IMR-90 (cell line): ENCODE data around the gene STX17.

Experiments used
- BHLHE40 ChIP-seq: fragments of 150-350 bp; IDR thresholded peaks from 2 replicates; pipeline ENCODE4 v1.6.1; 2016; ENCODE audit warnings: mild to moderate bottlenecking, low read depth, low read length
- MXI1 ChIP-seq: IDR thresholded peaks from 2 replicates; pipeline ENCODE4 v1.6.1; 2012; ENCODE audit warnings: low read depth, mild to moderate bottlenecking, low read length, moderate library complexity, borderline replicate concordance
- POLR2A ChIP-seq: IDR thresholded peaks from 2 replicates; pipeline ENCODE4 v1.6.1; 2012; ENCODE audit warnings: mild to moderate bottlenecking, low read depth, low read length
- RAD21 ChIP-seq: IDR thresholded peaks from 2 replicates; pipeline ENCODE4 v1.6.1; 2012; ENCODE audit warnings: low read length, improper control_type of control experiment
- RCOR1 ChIP-seq: IDR thresholded peaks from 2 replicates; pipeline ENCODE4 v1.6.1; 2012; ENCODE audit warnings: mild to moderate bottlenecking, low read length, improper control_type of control experiment; ENCODE audit not compliant: insufficient replicate concordance
- RFX5 ChIP-seq: IDR thresholded peaks from 2 replicates; pipeline ENCODE4 v1.8.0; 2012; ENCODE audit warnings: low read depth, mild to moderate bottlenecking, low read length, moderate library complexity
- TF ChIP-seq, protein P1 (sequence below): conservative IDR thresholded peaks from 2 replicates; pipeline ENCODE4 v1.5.1; 2012; ENCODE audit warnings: mild to moderate bottlenecking, low read depth, low read length, improper control_type of control experiment

DNA sequence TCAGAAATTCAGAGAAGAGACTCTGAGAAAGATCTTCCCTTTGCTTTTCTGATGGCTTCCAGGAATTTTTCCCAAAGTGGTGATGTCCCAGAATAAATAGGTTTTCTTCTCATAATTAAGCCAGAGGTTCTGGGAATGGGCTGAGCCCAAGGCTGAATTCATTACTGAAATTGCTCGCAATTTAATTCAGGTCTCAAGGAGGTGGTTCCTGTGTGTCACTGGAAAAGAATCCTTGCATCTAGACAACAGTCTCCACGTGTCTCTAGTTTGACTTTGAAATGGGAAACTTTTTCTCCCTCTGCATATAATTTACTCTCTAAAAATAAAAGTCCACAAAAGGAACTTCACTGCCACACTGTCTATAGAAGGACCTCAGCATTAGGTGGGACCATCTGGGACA, 27.8 kb upstream of the STX17 start:
- TF ChIP-seq MXI1 (no peak), POLR2A (no peak), RCOR1 (no peak), RFX5 (no peak), RAD21 (no peak), BHLHE40 (no peak)
- TF ChIP-seq, protein P1, sequence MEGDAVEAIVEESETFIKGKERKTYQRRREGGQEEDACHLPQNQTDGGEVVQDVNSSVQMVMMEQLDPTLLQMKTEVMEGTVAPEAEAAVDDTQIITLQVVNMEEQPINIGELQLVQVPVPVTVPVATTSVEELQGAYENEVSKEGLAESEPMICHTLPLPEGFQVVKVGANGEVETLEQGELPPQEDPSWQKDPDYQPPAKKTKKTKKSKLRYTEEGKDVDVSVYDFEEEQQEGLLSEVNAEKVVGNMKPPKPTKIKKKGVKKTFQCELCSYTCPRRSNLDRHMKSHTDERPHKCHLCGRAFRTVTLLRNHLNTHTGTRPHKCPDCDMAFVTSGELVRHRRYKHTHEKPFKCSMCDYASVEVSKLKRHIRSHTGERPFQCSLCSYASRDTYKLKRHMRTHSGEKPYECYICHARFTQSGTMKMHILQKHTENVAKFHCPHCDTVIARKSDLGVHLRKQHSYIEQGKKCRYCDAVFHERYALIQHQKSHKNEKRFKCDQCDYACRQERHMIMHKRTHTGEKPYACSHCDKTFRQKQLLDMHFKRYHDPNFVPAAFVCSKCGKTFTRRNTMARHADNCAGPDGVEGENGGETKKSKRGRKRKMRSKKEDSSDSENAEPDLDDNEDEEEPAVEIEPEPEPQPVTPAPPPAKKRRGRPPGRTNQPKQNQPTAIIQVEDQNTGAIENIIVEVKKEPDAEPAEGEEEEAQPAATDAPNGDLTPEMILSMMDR = no peak
